Loucy (cell line): Measurements from ENCODE around the gene TLNRD1.

Experiments used
- H2AFZ ChIP-seq: fragments of 200-600 bp; sonication (generic); 2 replicates; pipeline ENCODE4 v1.6.0; 2016; ENCODE audit warnings: antibody characterized with exemption, mild to moderate bottlenecking, low read length, moderate library complexity
- H3F3A ChIP-seq: fragments of 200-600 bp; 2 replicates; pipeline ENCODE4 v1.6.0; 2016; ENCODE audit warnings: antibody characterized with exemption, low read depth, mild to moderate bottlenecking
- H3K27me3 ChIP-seq: fragments of 200-600 bp; sonication (generic); 2 replicates; pipeline ENCODE4 v1.6.1; 2014; ENCODE audit warnings: low read length, mild to moderate bottlenecking; ENCODE audit not compliant: insufficient read depth, poor library complexity, severe bottlenecking
- H3K36me3 ChIP-seq: fragments of 200-600 bp; sonication (generic); 2 replicates; pipeline ENCODE4 v1.6.1; 2016; ENCODE audit warnings: low read length; ENCODE audit not compliant: insufficient read depth
- H3K4me1 ChIP-seq: fragments of 200-600 bp; sonication (generic); 2 replicates; pipeline ENCODE4 v1.5.1; 2014; ENCODE audit warnings: low read length, mild to moderate bottlenecking; ENCODE audit not compliant: insufficient read depth, poor library complexity, severe bottlenecking
- H3K4me2 ChIP-seq: fragments of 200-600 bp; sonication (generic); 2 replicates; pipeline ENCODE4 v1.6.0; 2014; ENCODE audit warnings: antibody characterized with exemption, low read length, low read depth, mild to moderate bottlenecking; ENCODE audit not compliant: poor library complexity, severe bottlenecking
- H3K4me3 ChIP-seq: fragments of 200-600 bp; sonication (generic); 2 replicates; pipeline ENCODE4 v1.5.1; 2014; ENCODE audit warnings: low read length, mild to moderate bottlenecking, mixed read lengths; ENCODE audit not compliant: poor library complexity, severe bottlenecking
- H3K79me2 ChIP-seq: fragments of 200-600 bp; sonication (generic); 2 replicates; pipeline ENCODE4 v1.6.1; 2014; ENCODE audit warnings: low read length; ENCODE audit not compliant: insufficient read depth
- H3K9ac ChIP-seq: fragments of 200-600 bp; sonication (generic); 2 replicates; pipeline ENCODE4 v1.6.0; 2014; ENCODE audit warnings: mild to moderate bottlenecking, low read depth, low read length, moderate library complexity; ENCODE audit not compliant: poor library complexity, severe bottlenecking
- H3K9me2 ChIP-seq: fragments of 200-600 bp; sonication (generic); replicated peaks from 2 replicates; pipeline ENCODE4 v1.6.1; 2016; ENCODE audit warnings: low read depth, low read length, mixed read lengths
- H3K9me3 ChIP-seq: fragments of 200-600 bp; sonication (generic); 2 replicates; pipeline ENCODE4 v1.6.1; 2014; ENCODE audit warnings: mild to moderate bottlenecking, antibody characterized with exemption, low read length, low read depth; ENCODE audit not compliant: insufficient read depth
- H4K20me1 ChIP-seq: fragments of 200-600 bp; sonication (generic); 2 replicates; pipeline ENCODE4 v1.6.0; 2014; ENCODE audit warnings: antibody characterized with exemption, low read length, mild to moderate bottlenecking; ENCODE audit not compliant: insufficient read depth, poor library complexity, severe bottlenecking
- EZH2phosphoT487 ChIP-seq: fragments of 200-600 bp; IDR thresholded peaks from 2 replicates; pipeline ENCODE4 v1.6.1; 2018; ENCODE audit warnings: antibody characterized with exemption, mild to moderate bottlenecking, moderate library complexity, borderline replicate concordance
- TF ChIP-seq, protein P1 (sequence below): fragments of 200-600 bp; sonication (generic); conservative IDR thresholded peaks from 2 replicates; pipeline ENCODE4 v1.5.1; 2014; ENCODE audit warnings: mild to moderate bottlenecking, antibody characterized with exemption, low read length

Gene TLNRD1

DNA sequence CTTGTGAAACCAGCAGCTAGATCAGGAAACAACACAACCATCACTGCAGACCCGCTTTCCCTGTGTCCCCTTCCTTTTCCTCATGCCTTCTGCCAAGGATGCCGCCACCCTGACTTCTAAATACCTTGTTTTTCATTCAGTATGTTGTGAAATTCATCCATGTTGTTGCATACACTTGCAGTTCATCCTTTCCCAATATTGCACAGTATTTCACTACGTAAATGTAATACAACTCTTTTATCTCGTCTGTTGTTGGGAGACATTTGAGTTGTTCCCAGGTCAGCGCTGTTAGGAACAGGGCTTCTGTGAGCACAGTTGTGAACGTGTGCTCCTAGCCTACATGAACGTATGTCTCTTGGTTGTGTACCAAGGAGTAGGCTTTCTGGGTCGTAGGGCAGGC is 24.2 kb downstream of the TLNRD1 start:
- Histone ChIP-seq H3K36me3 (no peaks in the 10 kb centered on the region), H3K9me3 (no peaks in the 10 kb centered on the region), H3K4me2 (no peak overlapping the region), H3K9me2 (no peaks in the 10 kb centered on the region), H3K4me1 (peaks cover 2% of the 10 kb centered on the region), H2AFZ (no peak overlapping the region), H3F3A (no peaks in the 10 kb centered on the region), H3K9ac (no peak overlapping the region), H3K27me3 (no peaks in the 10 kb centered on the region), H4K20me1 (no peaks in the 10 kb centered on the region), H3K4me3 (no peak overlapping the region), H3K79me2 (no peaks in the 10 kb centered on the region)
- no peak for TF ChIP-seq EZH2phosphoT487
- TF ChIP-seq, protein P1, sequence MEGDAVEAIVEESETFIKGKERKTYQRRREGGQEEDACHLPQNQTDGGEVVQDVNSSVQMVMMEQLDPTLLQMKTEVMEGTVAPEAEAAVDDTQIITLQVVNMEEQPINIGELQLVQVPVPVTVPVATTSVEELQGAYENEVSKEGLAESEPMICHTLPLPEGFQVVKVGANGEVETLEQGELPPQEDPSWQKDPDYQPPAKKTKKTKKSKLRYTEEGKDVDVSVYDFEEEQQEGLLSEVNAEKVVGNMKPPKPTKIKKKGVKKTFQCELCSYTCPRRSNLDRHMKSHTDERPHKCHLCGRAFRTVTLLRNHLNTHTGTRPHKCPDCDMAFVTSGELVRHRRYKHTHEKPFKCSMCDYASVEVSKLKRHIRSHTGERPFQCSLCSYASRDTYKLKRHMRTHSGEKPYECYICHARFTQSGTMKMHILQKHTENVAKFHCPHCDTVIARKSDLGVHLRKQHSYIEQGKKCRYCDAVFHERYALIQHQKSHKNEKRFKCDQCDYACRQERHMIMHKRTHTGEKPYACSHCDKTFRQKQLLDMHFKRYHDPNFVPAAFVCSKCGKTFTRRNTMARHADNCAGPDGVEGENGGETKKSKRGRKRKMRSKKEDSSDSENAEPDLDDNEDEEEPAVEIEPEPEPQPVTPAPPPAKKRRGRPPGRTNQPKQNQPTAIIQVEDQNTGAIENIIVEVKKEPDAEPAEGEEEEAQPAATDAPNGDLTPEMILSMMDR, result no peak

DNA sequence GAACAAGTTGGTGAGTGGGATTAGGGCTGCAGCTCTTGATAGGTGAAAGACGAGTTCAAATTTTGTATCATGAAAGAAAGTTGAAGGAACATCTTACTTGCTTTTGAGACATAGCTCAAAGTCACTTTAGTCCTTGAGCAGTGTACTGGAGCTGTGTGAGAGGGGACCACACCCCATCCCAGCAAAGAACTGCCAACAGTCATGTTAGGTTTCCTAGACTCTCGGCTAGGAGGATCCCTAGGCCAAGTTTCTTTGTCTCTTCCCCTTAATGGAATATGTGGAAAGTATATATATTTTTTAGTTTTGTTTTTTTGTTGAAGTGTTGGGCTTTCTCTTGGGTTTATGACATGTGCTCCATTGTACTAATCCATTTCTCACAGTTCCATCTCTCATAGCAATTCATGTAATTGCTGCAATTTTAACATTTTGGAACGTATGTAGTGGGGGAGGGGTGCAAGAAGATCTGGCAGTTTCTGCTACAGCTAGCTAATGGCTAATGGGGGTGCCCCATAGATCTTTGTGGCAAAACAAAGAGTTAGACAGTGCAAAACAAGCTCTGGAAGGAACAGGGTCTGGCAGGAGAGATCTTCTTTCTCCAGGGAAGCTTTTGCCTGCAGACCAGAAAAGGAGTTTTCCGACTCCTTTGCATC is 25.1 kb downstream of the TLNRD1 start:
- no peaks in the 10 kb centered on the region for H3K36me3 ChIP-seq
- H3K27me3 ChIP-seq, result no peaks in the 10 kb centered on the region
- H3K9me3 ChIP-seq, result no peaks in the 10 kb centered on the region
- no peak overlapping the region for H3K9ac ChIP-seq
- no peak overlapping the region for H3K4me3 ChIP-seq
- no peak for TF ChIP-seq EZH2phosphoT487
- TF ChIP-seq, protein P1, result no peak
- no peaks in the 10 kb centered on the region for H3K9me2 ChIP-seq
- no peak overlapping the region for H2AFZ ChIP-seq
- peaks cover 2% of the 10 kb centered on the region for H3K4me1 ChIP-seq
- no peaks in the 10 kb centered on the region for H4K20me1 ChIP-seq
- no peak overlapping the region for H3K4me2 ChIP-seq
- H3K79me2 ChIP-seq, result no peaks in the 10 kb centered on the region
- no peaks in the 10 kb centered on the region for H3F3A ChIP-seq

DNA sequence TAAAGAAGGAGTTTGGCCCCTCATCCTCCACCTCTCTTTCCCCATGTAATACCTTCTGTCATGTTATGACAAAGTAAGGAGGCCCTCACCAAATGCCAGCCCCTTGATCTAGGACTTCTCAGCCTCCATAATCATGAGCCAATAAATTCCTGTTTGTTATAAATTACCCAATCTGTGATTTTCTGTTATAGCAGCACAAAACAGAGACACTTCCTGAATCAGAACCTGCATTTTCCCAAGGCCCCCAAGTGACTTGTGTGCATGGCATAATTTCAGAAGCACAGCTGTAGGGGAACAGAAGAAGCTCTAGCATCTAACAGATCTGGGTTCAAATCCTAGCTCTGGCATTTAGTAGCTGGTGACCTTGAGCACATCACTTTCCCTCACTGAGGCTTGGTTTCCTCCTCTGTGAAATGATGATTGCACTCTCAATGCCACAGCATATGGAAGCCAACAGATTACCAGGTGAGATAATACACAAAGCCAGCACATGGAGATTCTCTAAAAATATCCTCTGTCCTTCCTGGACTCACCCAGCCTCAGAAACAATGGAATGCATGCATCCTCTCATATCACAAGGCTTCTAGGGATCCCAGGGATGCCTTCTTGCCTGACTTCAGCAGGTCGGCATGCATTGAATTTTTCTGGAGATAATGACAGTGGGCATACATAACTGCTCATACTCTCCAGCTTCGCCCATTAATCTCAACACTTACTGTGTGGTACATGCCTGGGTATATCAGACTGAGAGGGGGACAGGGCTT is 26.3 kb downstream of the TLNRD1 start:
- H3K27me3 ChIP-seq, result no peaks in the 10 kb centered on the region
- H3K9me3 ChIP-seq, result no peaks in the 10 kb centered on the region
- no peak overlapping the region for H3K4me2 ChIP-seq
- H3K4me3 ChIP-seq, result no peak overlapping the region
- H3F3A ChIP-seq, result no peaks in the 10 kb centered on the region
- no peaks in the 10 kb centered on the region for H3K79me2 ChIP-seq
- H3K36me3 ChIP-seq, result no peaks in the 10 kb centered on the region
- H3K4me1 ChIP-seq, result peaks cover 2% of the 10 kb centered on the region
- no peaks in the 10 kb centered on the region for H3K9me2 ChIP-seq
- no peak overlapping the region for H2AFZ ChIP-seq
- no peak overlapping the region for H3K9ac ChIP-seq
- H4K20me1 ChIP-seq, result no peaks in the 10 kb centered on the region
- TF ChIP-seq, protein P1, result no peak
- no peak for TF ChIP-seq EZH2phosphoT487
